Aorta (tissue), 5 donors: ENCODE data around the gene LAMA3. TPM values are rescaled to one million over a fixed set of nuclear protein-coding genes. Genes with fewer than 3 reads are reported as not detected.
"Not testable (repeated sequence)": the region's sequence is repeated elsewhere in the genome, so short reads cannot be mapped to it uniquely, and the experiment has no call there.

ENCODE experiments used
- ATAC-seq: fragments of 200-7000 bp; cut with Tn5 transposase; one replicate; pipeline ENCODE4 v1.9.1; 2022; ENCODE audit warnings: moderate library complexity; ENCODE audit not compliant: low FRiP score
- DNase-seq, 2 donors: peaks; one replicate each; pipeline ENCODE4 v3.0.0-alpha.2; 2020
- H3K27ac ChIP-seq, 2 donors: one replicate each; pipeline ENCODE4 v1.5.1; 2013; ENCODE audit warnings: low read length in 2 of 2, mild to moderate bottlenecking in 2 of 2, moderate library complexity in 2 of 2, control low read depth in 1 of 2, inconsistent platforms in 1 of 2, low read depth in 1 of 2
- H3K27me3 ChIP-seq, 2 donors: one replicate each; pipeline ENCODE4 v1.6.1; 2013; ENCODE audit warnings: control low read depth in 1 of 2, low read length in 1 of 2, mild to moderate bottlenecking in 1 of 2, moderate library complexity in 1 of 2; ENCODE audit not compliant: insufficient read depth in 2 of 2, control insufficient read depth in 1 of 2
- H3K36me3 ChIP-seq, 2 donors: one replicate each; pipeline ENCODE4 v1.6.1; 2013; ENCODE audit warnings: control low read depth in 1 of 2, low read length in 1 of 2, mild to moderate bottlenecking in 1 of 2; ENCODE audit not compliant: insufficient read depth in 2 of 2, control insufficient read depth in 1 of 2
- H3K4me1 ChIP-seq, 2 donors: one replicate each; pipeline ENCODE4 v1.6.1; 2013; ENCODE audit warnings: low read length in 2 of 2, control low read depth in 1 of 2, mild to moderate bottlenecking in 1 of 2, moderate library complexity in 1 of 2; ENCODE audit not compliant: insufficient read depth in 2 of 2, control insufficient read depth in 1 of 2
- H3K4me3 ChIP-seq, 2 donors: one replicate each; pipeline ENCODE4 v1.5.1; 2013; ENCODE audit warnings: low read length in 2 of 2, control low read depth in 1 of 2, mild to moderate bottlenecking in 1 of 2
- H3K9me3 ChIP-seq: one replicate; pipeline ENCODE4 v1.6.1; 2013; ENCODE audit warnings: mild to moderate bottlenecking, low read length; ENCODE audit not compliant: control insufficient read depth
- WGBS, 2 donors: extraction: QIAGEN DNeasy Blood & Tissue Kit; methylation state at CpG; one replicate each; pipeline ENCODE4 v1.1.7; 2013; 5-methylcytosine and 5-hydroxymethylcytosine counted together
- intact Hi-C, 2 donors: fragments of 100-400 bp; cut with DNase I; formaldehyde crosslinking; loops; one replicate each; pipeline versions ENCODE4 v1.14.2 to v1.15.0; 2022
- polyA plus RNA-seq, 2 donors: library from polyadenylated mRNA; stranded (reverse); fragments of 200-250 nt; gene quantifications; one replicate each; pipeline ENCODE4 v1.2.3, GENCODE V29; 2013
- total RNA-seq, 2 donors: library from RNA; stranded (reverse); fragmentation: NEBNext Ultra II Directional; extraction: Animal tissue kit (Norgen Biotek cat#: 25700); gene quantifications; one replicate each; pipeline ENCODE4 v1.2.1, GENCODE V29; 2021
- donor health status: healthy with polysubstance abuse.
- donor health status: Bipolar disorder and iron deficiency.
- donor health status: DM: no; HTN: no; CAD: no.
- donor health status: DM: no; HTN: no; CAD: no.
- donor health status: DM: yes; HTN: yes; CAD: no.

The LAMA3 gene
- total and polyA plus RNA-seq, 4 donors: 3.4 to 29.0 (median 17.6) TPM

DNA sequence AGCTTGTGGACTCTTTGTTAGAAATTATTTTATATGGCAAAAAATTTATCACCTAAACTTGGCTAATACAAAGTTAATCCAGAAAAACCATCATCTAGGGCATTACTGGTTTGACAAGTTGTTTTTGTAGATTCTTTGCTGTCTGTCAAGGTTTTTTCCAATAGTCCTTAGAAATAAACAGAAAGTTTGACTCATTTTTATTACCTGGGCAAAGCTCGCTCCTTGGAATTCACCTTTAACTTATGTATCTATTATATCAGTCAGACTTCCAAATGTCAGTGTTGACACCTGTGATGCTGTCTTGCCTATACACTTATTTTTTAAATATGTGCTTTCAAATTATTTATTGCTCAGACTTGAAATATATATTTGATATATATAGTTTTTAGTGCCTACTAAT is 21.7 kb downstream of the LAMA3 start:
- WGBS, 2 donors: 95 to 99% methylated on average over 1 of the region's 1 CpG
- Histone ChIP-seq H3K27ac (no peak overlapping the region), H3K27me3 (no peaks in the 10 kb centered on the region), H3K36me3 (no peaks in the 10 kb centered on the region), H3K4me3 (no peak overlapping the region), H3K4me1 (no peaks in the 10 kb centered on the region), H3K9me3 (peaks cover 4% of the 10 kb centered on the region)
- ATAC-seq: no peak
- no peak for DNase-seq
- intact Hi-C loops: no loop called here

DNA sequence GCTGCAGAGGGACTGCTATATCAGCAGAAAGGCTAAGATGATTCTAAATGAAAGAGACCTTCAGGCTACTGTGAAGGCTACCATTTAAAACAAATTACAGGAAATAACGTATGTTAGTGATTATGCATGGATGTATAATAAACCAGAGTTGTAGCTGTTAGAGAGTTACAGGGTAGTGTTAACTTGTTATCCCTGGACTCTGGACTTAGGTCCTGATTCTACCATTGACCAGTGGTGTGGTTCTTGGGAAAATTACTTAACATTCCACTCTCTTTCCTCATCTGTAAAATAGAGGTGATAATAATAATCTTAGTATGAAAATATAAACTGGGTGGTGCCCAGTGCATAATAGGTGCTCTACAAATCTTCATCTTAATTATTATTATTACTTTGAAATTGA is 22.2 kb downstream of the LAMA3 start:
- intact Hi-C loops: no loop called here
- WGBS, 2 donors: 86% methylated on average over 1 of the region's 1 CpG
- ATAC-seq: no peak
- no peak for DNase-seq
- Histone ChIP-seq H3K9me3 (peaks cover 4% of the 10 kb centered on the region), H3K4me3 (no peak overlapping the region), H3K4me1 (no peaks in the 10 kb centered on the region), H3K27me3 (no peaks in the 10 kb centered on the region), H3K27ac (no peak overlapping the region), H3K36me3 (no peaks in the 10 kb centered on the region)

DNA sequence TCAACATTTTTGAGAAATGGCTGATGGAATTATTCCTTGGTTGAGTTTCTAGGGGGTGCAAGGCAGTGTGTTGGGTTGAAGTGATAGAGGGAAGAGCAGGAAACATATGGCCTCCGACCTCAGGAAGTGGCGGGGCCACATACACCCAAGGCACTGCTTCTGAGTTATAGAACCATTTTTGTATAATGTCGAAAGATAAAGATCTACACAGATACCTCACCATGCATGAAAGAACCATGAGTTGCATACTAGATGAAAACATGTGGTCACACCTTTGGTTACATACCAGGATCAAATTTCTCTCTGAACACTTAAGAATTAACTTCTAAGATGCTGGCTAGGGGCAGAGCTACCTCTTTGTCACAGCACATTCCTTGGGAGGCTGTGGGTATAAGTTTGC is 23.2 kb downstream of the LAMA3 start:
- 82 to 93% methylated on average over 3 of the region's 3 CpGs for WGBS, 2 donors

DNA sequence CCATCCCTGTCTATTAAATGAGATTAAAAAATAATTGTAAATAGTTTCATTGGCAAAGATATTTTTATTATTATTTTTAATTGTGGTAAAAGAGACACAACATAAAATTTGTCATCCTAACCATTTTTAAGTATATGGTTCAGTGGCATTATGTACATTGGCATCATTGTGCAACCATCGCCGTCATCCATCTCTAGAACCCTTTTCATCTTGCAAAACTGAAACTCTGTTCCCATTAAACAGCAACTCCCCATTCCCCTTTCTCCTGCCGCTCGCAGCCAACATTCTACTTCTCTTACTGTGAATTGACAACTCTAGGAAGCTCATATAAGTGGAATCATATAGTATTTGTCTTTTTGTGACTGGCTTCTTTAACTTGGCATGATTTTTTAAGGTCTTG is 25.3 kb downstream of the LAMA3 start:
- 84 to 89% methylated on average over 4 of the region's 4 CpGs for WGBS, 2 donors
- no peaks in the 10 kb centered on the region for H3K4me1 ChIP-seq
- H3K27ac ChIP-seq: no peak overlapping the region
- DNase-seq: no peak
- H3K4me3 ChIP-seq: no peak overlapping the region
- no peaks in the 10 kb centered on the region for H3K36me3 ChIP-seq
- H3K9me3 ChIP-seq: no peaks in the 10 kb centered on the region
- no peaks in the 10 kb centered on the region for H3K27me3 ChIP-seq
- ATAC-seq: no peak
- intact Hi-C loops: no loop called here

More for the DNA sequence above, 23.2 kb downstream of the LAMA3 start:
- no peaks in the 10 kb centered on the region for H3K4me1 ChIP-seq
- no peak overlapping the region for H3K27ac ChIP-seq
- intact Hi-C loops: no loop called here
- no peak overlapping the region for H3K4me3 ChIP-seq
- H3K27me3 ChIP-seq: no peaks in the 10 kb centered on the region
- DNase-seq (no peak), ATAC-seq (no peak)
- no peaks in the 10 kb centered on the region for H3K9me3 ChIP-seq
- H3K36me3 ChIP-seq: no peaks in the 10 kb centered on the region

DNA sequence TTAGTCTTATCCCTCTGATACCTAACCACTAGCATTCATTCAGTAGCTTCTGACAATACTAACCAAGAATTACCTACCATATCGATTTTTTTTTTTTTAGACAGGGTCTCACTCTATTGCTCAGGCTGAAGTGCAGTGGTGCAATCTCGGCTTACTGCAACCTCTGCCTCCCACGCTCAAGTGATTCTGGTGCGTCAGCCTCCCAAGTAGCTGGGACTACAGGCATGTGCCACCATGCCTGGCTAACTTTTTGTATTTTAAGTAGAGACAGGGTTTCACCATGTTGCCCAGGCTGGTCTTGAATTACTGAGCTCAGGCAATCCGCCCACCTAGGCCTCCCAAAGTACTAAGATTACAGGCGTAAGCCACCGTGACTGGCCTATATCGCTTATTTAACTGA is 26.8 kb downstream of the LAMA3 start:
- H3K36me3 ChIP-seq, H3K9me3 ChIP-seq, DNase-seq, H3K4me1 ChIP-seq, intact Hi-C loops, ATAC-seq, H3K27me3 ChIP-seq, H3K27ac ChIP-seq, H3K4me3 ChIP-seq: not testable (repeated sequence)
- 72% methylated on average over 8 of the region's 8 CpGs for WGBS, 2 donors

DNA sequence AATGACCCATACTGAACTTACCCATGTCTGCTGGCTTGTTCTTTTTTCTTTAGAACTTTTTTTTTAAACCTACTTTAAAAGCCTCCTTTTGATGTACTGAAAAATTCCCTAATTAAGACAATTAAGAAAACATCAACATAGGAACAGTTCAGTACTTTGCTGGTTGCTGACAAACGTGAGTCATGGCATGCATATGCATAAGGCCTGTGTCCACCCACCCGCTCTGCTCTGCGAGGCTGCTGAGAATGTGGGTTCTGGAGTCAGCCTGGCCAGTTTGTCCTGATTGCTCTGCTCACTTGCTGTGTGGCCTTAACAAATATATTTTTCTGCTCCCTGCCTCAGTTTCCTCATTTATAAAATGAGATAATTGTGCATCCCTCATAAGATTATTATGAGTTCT is 27.3 kb downstream of the LAMA3 start:
- no peak overlapping the region for H3K27ac ChIP-seq
- DNase-seq: no peak
- no peaks in the 10 kb centered on the region for H3K27me3 ChIP-seq
- H3K36me3 ChIP-seq: no peaks in the 10 kb centered on the region
- WGBS, 2 donors: 76 to 83% methylated on average over 3 of the region's 3 CpGs
- H3K9me3 ChIP-seq: no peaks in the 10 kb centered on the region
- H3K4me3 ChIP-seq: no peak overlapping the region
- ATAC-seq: no peak
- intact Hi-C loops: no loop called here
- H3K4me1 ChIP-seq: no peaks in the 10 kb centered on the region

DNA sequence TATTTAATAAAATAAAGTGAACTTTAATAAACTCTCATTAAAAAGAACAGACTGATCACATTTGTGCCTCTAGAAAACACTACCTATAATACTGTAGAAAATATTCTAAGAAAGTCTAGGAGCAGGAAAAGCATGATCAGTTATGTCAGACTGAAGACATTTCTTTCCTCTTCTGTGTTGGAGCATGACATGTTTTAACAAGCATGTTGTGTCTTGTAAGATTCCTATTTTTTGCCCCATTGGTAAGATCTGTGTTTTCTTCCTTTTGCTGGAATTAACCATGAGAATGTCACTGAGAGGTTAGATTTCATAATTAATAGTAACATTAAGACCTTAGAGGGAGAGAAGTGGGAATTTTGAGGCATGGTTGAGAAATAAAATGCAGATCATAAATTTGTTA is 27.7 kb downstream of the LAMA3 start:
- Histone ChIP-seq H3K9me3 (no peaks in the 10 kb centered on the region), H3K36me3 (no peaks in the 10 kb centered on the region), H3K27ac (no peak overlapping the region), H3K4me1 (no peaks in the 10 kb centered on the region), H3K4me3 (no peak overlapping the region), H3K27me3 (no peaks in the 10 kb centered on the region)
- no peak for ATAC-seq
- intact Hi-C loops: no loop called here
- DNase-seq: no peak

DNA sequence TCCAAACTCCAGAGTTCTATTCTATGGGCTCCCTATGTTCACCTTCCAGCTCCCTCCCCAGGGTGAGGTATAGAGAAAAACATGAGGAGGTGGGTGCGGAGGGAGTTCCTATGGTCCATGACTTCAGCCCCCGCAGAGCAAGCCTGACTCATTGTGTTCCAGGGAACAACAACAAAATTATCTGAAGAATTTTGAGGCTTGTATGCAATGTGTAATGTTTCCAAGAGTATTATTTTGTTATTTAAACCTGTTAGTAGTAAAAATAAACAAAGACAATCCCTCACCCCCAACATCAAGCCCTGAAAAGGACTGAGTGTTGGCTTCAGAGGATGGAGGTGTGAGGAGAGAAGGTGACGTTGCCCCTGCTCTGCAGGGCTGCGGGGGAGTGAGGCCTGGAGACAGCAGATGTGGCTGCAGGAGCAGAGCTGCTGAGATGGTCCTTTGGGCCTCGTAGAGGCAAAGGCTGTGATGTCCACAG is 29.0 kb downstream of the LAMA3 start:
- Histone ChIP-seq H3K9me3 (no peaks in the 10 kb centered on the region), H3K4me1 (no peaks in the 10 kb centered on the region), H3K4me3 (no peak overlapping the region), H3K27me3 (no peaks in the 10 kb centered on the region), H3K27ac (no peak overlapping the region), H3K36me3 (no peaks in the 10 kb centered on the region)
- 63 to 69% methylated on average over 5 of the region's 5 CpGs for WGBS, 2 donors
- ATAC-seq (no peak), DNase-seq (no peak)
- intact Hi-C loops: no loop called here

DNA sequence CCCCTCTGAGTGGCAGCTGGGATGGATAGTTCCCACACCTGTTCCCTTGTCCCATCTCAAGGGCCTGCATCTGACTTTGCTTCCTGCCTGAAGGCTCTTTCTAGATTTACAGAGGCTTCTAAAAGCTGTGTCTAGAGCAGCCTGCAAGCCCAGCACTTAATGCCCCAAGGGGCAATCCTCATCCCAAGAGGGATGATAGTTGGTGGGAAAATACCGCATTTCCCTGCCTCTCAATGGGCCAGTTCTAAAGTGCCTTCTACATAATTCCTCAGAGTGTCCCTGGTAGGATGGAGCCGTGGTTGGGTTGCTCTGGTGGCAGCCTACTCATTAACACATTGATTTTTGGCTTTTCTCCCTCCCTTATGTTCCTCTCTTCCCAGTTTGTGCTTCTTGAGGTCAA is 29.5 kb downstream of the LAMA3 start:
- H3K27me3 ChIP-seq: no peaks in the 10 kb centered on the region
- no peaks in the 10 kb centered on the region for H3K9me3 ChIP-seq
- H3K27ac ChIP-seq: no peak overlapping the region
- ATAC-seq: no peak
- H3K4me3 ChIP-seq: no peak overlapping the region
- no peaks in the 10 kb centered on the region for H3K36me3 ChIP-seq
- WGBS, 2 donors: 89 to 91% methylated on average over 2 of the region's 2 CpGs
- no peak for DNase-seq
- intact Hi-C loops: no loop called here
- no peaks in the 10 kb centered on the region for H3K4me1 ChIP-seq
